K562 (cell line): ENCODE measurements around the gene B3GALT5. TPM values are rescaled to one million over a fixed set of nuclear protein-coding genes. Genes with fewer than 3 reads are reported as not detected.

ENCODE experiments used
- ATAC-seq: fragments of 200-7000 bp; cut with Tn5 transposase; 3 replicates; pipeline ENCODE4 v1.9.1; 2020; ENCODE audit warnings: moderate library complexity
- BruUV-seq: library from RNA; stranded (reverse); fragments of 400-500 nt; replicated peaks from 2 replicates; lab custom pipeline; 2021; lab: Mats Ljungman, UMichigan
- CTCF ChIA-PET: fragments of 300-600 bp; formaldehyde crosslinking; extraction: SDS; loops from one replicate; lab custom pipeline; 2021; ENCODE audit warnings: low intra/inter-chr PET ratio; lab: Yijun Ruan, JAX
- POLR2A ChIA-PET: fragments of 300-600, 350-650 bp; sonication (Branson Sonifier 250); formaldehyde crosslinking; extraction: SDS; loops from one replicate; lab custom pipeline; 2021; ENCODE audit warnings: antibody characterized with exemption, inconsistent platforms; lab: Yijun Ruan, JAX
- DNase-seq, 4 experiments: peaks; one replicate each; pipeline versions ENCODE4 v3.0.0 to v3.0.0-alpha.2; 2011 to 2018; ENCODE audit warnings: low spot score in 3 of 4, mixed read lengths in 3 of 4; ENCODE audit errors: extremely low read depth in 1 of 4
- FAIRE-seq: peaks from 2 replicates; lab custom pipeline; 2011; peaks lifted over from hg19 to GRCh38; lab: Jason Lieb, UNC
- H2AFZ ChIP-seq: 2 replicates; pipeline ENCODE4 v1.6.0; 2011; ENCODE audit warnings: low read depth, low read length, control low read depth, inconsistent platforms
- H3K27ac ChIP-seq: fragments of 200-600 bp; 3 replicates; pipeline ENCODE4 v1.8.0; 2011; ENCODE audit warnings: low read depth, mild to moderate bottlenecking, control low read depth, inconsistent platforms, low read length, moderate library complexity, mixed read lengths; ENCODE audit errors: extremely low read depth
- H3K27me3 ChIP-seq, 2 experiments: fragments of 300-600 bp in 1 of 2; 2 replicates in 1 of 2; 3 replicates in 1 of 2; pipeline versions ENCODE4 v1.6.0 to v1.8.0; 2011; ENCODE audit warnings: inconsistent platforms in 2 of 2, low read length in 2 of 2, mild to moderate bottlenecking in 1 of 2, mixed read lengths in 1 of 2, moderate library complexity in 1 of 2; ENCODE audit not compliant: control insufficient read depth in 2 of 2, insufficient read depth in 2 of 2
- H3K36me3 ChIP-seq: fragments of 300-600 bp; 3 replicates; pipeline ENCODE4 v1.8.0; 2011; ENCODE audit warnings: mild to moderate bottlenecking, low read length, inconsistent platforms; ENCODE audit not compliant: control insufficient read depth, insufficient read depth
- H3K4me1 ChIP-seq, 2 experiments: fragments of 200-600 bp in 1 of 2; replicated peaks in 1 of 2; 2 replicates in 1 of 2; 3 replicates in 1 of 2; pipeline versions ENCODE4 v1.5.1 to v1.8.0; 2011; ENCODE audit warnings: inconsistent platforms in 2 of 2, low read length in 2 of 2, mild to moderate bottlenecking in 1 of 2, mixed read lengths in 1 of 2, moderate library complexity in 1 of 2; ENCODE audit not compliant: control insufficient read depth in 2 of 2, insufficient read depth in 2 of 2
- H3K4me2 ChIP-seq: 2 replicates; pipeline ENCODE4 v1.6.1; 2011; ENCODE audit warnings: low read length, control low read depth, inconsistent platforms, mixed read lengths; ENCODE audit not compliant: insufficient read depth
- H3K4me3 ChIP-seq: fragments of 200-600 bp; sonication (generic), shearing (Covaris generic); 2 replicates; pipeline ENCODE4 v1.5.1; 2016; ENCODE audit warnings: control low read depth, inconsistent platforms
- H3K79me2 ChIP-seq: fragments of 200-600 bp; 3 replicates; pipeline ENCODE4 v1.8.0; 2011; ENCODE audit warnings: low read length, inconsistent platforms; ENCODE audit not compliant: control insufficient read depth, insufficient read depth
- H3K9ac ChIP-seq, 2 experiments: 2 replicates each; pipeline versions ENCODE4 v1.6.0 to v1.6.1; 2011; ENCODE audit warnings: low read depth in 2 of 2, low read length in 2 of 2, control low read depth in 1 of 2, inconsistent platforms in 1 of 2, mild to moderate bottlenecking in 1 of 2, mixed read lengths in 1 of 2; ENCODE audit not compliant: insufficient read depth in 1 of 2
- H3K9me1 ChIP-seq: one replicate; pipeline ENCODE4 v1.6.0; 2011; ENCODE audit warnings: inconsistent platforms, mild to moderate bottlenecking, low read length, moderate library complexity; ENCODE audit not compliant: control insufficient read depth, insufficient read depth
- H3K9me3 ChIP-seq: replicated peaks from 2 replicates; pipeline ENCODE4 v1.5.1; 2011; ENCODE audit warnings: low read depth, low read length, inconsistent platforms; ENCODE audit not compliant: control insufficient read depth, insufficient read depth
- H4K20me1 ChIP-seq: replicated peaks from 2 replicates; pipeline ENCODE4 v1.6.1; 2011; ENCODE audit warnings: low read length, inconsistent platforms, mixed read lengths; ENCODE audit not compliant: control insufficient read depth, insufficient read depth
- EGR1 ChIP-seq: fragments of 450-650 bp; conservative IDR thresholded peaks from 2 replicates; pipeline ENCODE4 v1.6.1; 2017; ENCODE audit warnings: mild to moderate bottlenecking
- GATA2 ChIP-seq: sonication (generic); formaldehyde crosslinking; IDR thresholded peaks from 2 replicates; pipeline ENCODE4 v1.4.0; 2020; ENCODE audit warnings: mild to moderate bottlenecking, missing genetic modification reagents
- HDAC1 ChIP-seq, 2 experiments: fragments of 450-650 bp; IDR thresholded peaks; 2 replicates each; pipeline ENCODE4 v1.6.1; 2016 to 2017; ENCODE audit warnings: inconsistent platforms in 1 of 2, mild to moderate bottlenecking in 1 of 2, moderate library complexity in 1 of 2
- HDAC6 ChIP-seq: IDR thresholded peaks from 2 replicates; pipeline ENCODE4 v1.6.1; 2012; ENCODE audit warnings: low read depth, mild to moderate bottlenecking, control low read depth, inconsistent platforms, low read length, moderate library complexity
- MCM3 ChIP-seq: fragments of 450-650 bp; IDR thresholded peaks from 2 replicates; pipeline ENCODE4 v1.6.1; 2016
- MCM5 ChIP-seq: fragments of 450-650 bp; IDR thresholded peaks from 2 replicates; pipeline ENCODE4 v1.6.1; 2016; ENCODE audit warnings: low read depth
- MGA ChIP-seq: fragments of 450-650 bp; IDR thresholded peaks from 2 replicates; pipeline ENCODE4 v1.6.1; 2016; ENCODE audit warnings: mild to moderate bottlenecking, moderate library complexity
- RB1 ChIP-seq: fragments of 450-650 bp; IDR thresholded peaks from 2 replicates; pipeline ENCODE4 v1.6.1; 2017; ENCODE audit warnings: low read depth, mild to moderate bottlenecking
- SAFB ChIP-seq: fragments of 200-400 bp; formaldehyde crosslinking; IDR thresholded peaks from 2 replicates; pipeline ENCODE4 v1.6.1; 2017; ENCODE audit warnings: low read depth, low read length, borderline replicate concordance
- ZBTB26 ChIP-seq: fragments of 450-650 bp; formaldehyde crosslinking; IDR thresholded peaks from 2 replicates; pipeline ENCODE4 v1.4.0; 2022; ENCODE audit warnings: missing genetic modification characterization
- ZFP1 ChIP-seq: fragments of 450-650 bp; formaldehyde crosslinking; IDR thresholded peaks from 2 replicates; pipeline ENCODE4 v1.4.0; 2020; ENCODE audit warnings: mild to moderate bottlenecking, mixed read lengths
- ZFPM2 ChIP-seq: fragments of 250-450 bp; sonication (Bioruptor Pico); IDR thresholded peaks from 2 replicates; pipeline ENCODE4 v1.5.1; 2022; ENCODE audit warnings: mild to moderate bottlenecking
- WGBS: fragments of 100-300 bp; shearing (Covaris generic); methylation state at CpG from one replicate; pipeline ENCODE4 v1.1.6; 2016; ENCODE audit warnings: low coverage, mixed read lengths; ENCODE audit not compliant: insufficient coverage; ENCODE audit errors: missing lambda C conversion rate; 5-methylcytosine and 5-hydroxymethylcytosine counted together
- in situ Hi-C: fragments of 300-500 bp; cut with MboI; formaldehyde crosslinking; loops from 4 replicates; pipeline ENCODE4 v1.15.0; 2018; ENCODE audit warnings: inconsistent platforms, mixed read lengths
- intact Hi-C: fragments of 100-400 bp; cut with micrococcal nuclease; formaldehyde crosslinking; loops from 2 replicates; pipeline ENCODE4 v1.14.2; 2022
- polyA plus RNA-seq, 8 experiments: library from polyadenylated mRNA; depleted of rRNA in 4 of 8; stranded (reverse) in 5 of 8; unstranded in 3 of 8; fragments of >200 nt; fragmentation: Nextera tagmentation in 2 of 8; fragmentation: Illumina TruSeq in 1 of 8; extraction: Ambion mirVana in 2 of 8; extraction: Trizol in 1 of 8; gene quantifications; 2 replicates each; pipeline versions ENCODE4 v1.2.1 to v1.2.3, GENCODE V29; 2011 to 2014; ENCODE audit warnings: inconsistent platforms in 1 of 8, missing spikeins in 1 of 8
- total RNA-seq, 7 experiments: library from RNA; depleted of rRNA in 6 of 7; stranded (reverse); fragments of >200 nt in 6 of 7; fragmentation: Illumina TruSeq in 2 of 7; extraction: Trizol in 2 of 7; gene quantifications; 2 replicates each; pipeline versions ENCODE4 v1.2.1 to v1.2.3, GENCODE V29; 2011 to 2021; ENCODE audit warnings: low replicate concordance in 1 of 7

Gene B3GALT5
- total and polyA plus RNA-seq, 9 of the 15 experiments (the other 6 are each of a cell fraction or from before 2014, with no cell fraction given) = 0.02 TPM; not detected in 8

GRCh38 chr21:39667353-39667891, 54.7 kb downstream of the B3GALT5 start:
- intact Hi-C loops = no loop called here
- no peak overlapping the region for H3K4me3 ChIP-seq
- H2AFZ ChIP-seq = no peak overlapping the region
- H3K79me2 ChIP-seq = no peaks in the 10 kb centered on the region
- ATAC-seq = no peak
- H3K9ac ChIP-seq = no peak overlapping the region
- in situ Hi-C loops = no loop called here
- no peaks in the 10 kb centered on the region for H3K9me1 ChIP-seq
- H3K9me3 ChIP-seq = no peaks in the 10 kb centered on the region
- peaks cover 17 to 45% of the 10 kb centered on the region in 2 experiments; a peak in 3 of 5 replicates for H3K27me3 ChIP-seq
- no peak for DNase-seq
- no peak overlapping the region for H3K27ac ChIP-seq
- CTCF ChIA-PET = no interaction called here
- H3K36me3 ChIP-seq = no peaks in the 10 kb centered on the region
- 1% methylated on average over 10 of the region's 10 CpGs for WGBS
- no peak for FAIRE-seq
- no peak overlapping the region for H3K4me2 ChIP-seq
- POLR2A ChIA-PET = interaction anchor here (0.5 to 0.6 kb wide), 2 partner anchors 178 to 817 kb away, joined by 3 read pairs; no protein-coding TSS in a partner anchor
- BruUV-seq = no TSS peak
- H3K4me1 ChIP-seq = no peaks in the 10 kb centered on the region
- H4K20me1 ChIP-seq = no peaks in the 10 kb centered on the region
- no peak for TF ChIP-seq SAFB
- TF ChIP-seq ZBTB26 = no peak
- no peak for TF ChIP-seq EGR1
- TF ChIP-seq MGA = no peak
- TF ChIP-seq HDAC1 (IDR thresholded peaks at IDR 0.05) = no peak
- no peak for TF ChIP-seq GATA2 (CRISPR knock-in tag)
- TF ChIP-seq ZFP1 (CRISPR knock-in tag) = no peak
- no peak for TF ChIP-seq RB1
- TF ChIP-seq MCM5 = no peak
- TF ChIP-seq HDAC6 = no peak
- TF ChIP-seq MCM3 = no peak
- no peak for TF ChIP-seq ZFPM2
